ENCODE measurements around the gene CCDC152. TPM values are rescaled to one million over a fixed set of nuclear protein-coding genes. Genes with fewer than 3 reads are reported as not detected.

Gene CCDC152
- total RNA-seq, 1 experiment from 2014 or later, result not detected

- intact Hi-C loops (cut with micrococcal nuclease; ENCODE audit: unreplicated experiment), result no loop called here
- Mint-ChIP-seq H3K36me3 (ENCODE audit: insufficient read depth, unreplicated experiment) (no peaks in the 10 kb centered on the region), H3K9me3 (ENCODE audit: unreplicated experiment) (peaks cover 52% of the 10 kb centered on the region), H3K4me3 (ENCODE audit: unreplicated experiment) (no peak overlapping the region), H3K27me3 (ENCODE audit: insufficient read depth, unreplicated experiment) (no peaks in the 10 kb centered on the region), H3K27ac (ENCODE audit: unreplicated experiment) (no peak overlapping the region), H3K4me1 (ENCODE audit: low read depth, unreplicated experiment) (no peaks in the 10 kb centered on the region)
- CTCF ChIA-PET, result no interaction called here
- POLR2A ChIA-PET, result interaction anchor here (0.6 kb wide), 1 partner anchor 33 kb away, joined by 3 read pairs; no protein-coding TSS in a partner anchor
- TF ChIP-seq, protein P1, sequence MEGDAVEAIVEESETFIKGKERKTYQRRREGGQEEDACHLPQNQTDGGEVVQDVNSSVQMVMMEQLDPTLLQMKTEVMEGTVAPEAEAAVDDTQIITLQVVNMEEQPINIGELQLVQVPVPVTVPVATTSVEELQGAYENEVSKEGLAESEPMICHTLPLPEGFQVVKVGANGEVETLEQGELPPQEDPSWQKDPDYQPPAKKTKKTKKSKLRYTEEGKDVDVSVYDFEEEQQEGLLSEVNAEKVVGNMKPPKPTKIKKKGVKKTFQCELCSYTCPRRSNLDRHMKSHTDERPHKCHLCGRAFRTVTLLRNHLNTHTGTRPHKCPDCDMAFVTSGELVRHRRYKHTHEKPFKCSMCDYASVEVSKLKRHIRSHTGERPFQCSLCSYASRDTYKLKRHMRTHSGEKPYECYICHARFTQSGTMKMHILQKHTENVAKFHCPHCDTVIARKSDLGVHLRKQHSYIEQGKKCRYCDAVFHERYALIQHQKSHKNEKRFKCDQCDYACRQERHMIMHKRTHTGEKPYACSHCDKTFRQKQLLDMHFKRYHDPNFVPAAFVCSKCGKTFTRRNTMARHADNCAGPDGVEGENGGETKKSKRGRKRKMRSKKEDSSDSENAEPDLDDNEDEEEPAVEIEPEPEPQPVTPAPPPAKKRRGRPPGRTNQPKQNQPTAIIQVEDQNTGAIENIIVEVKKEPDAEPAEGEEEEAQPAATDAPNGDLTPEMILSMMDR (IDR thresholded peaks at IDR 0.05; ENCODE audit: insufficient read depth in 1 of 2, low read depth in 1 of 2, low read length in 1 of 2, severe bottlenecking in 1 of 2, unreplicated experiment in 1 of 2), result no peak
- Histone ChIP-seq H3K4me1 (no peaks in the 10 kb centered on the region), H3K9me3 (peaks cover 26% of the 10 kb centered on the region), H3K4me3 (ENCODE audit: low read depth, low read length) (no peak overlapping the region), H3K36me3 (ENCODE audit: control insufficient read depth, insufficient read depth, low read length) (no peaks in the 10 kb centered on the region), H3K27me3 (replicated peaks; ENCODE audit: control insufficient read depth, insufficient read depth, low read length) (no peaks in the 10 kb centered on the region)
- no TSS peak for BruUV-seq (replicated peaks)
- no peak for DNase-seq
Observed at GRCh38 chr5:42787073-42787472, 30.5 kb downstream of the CCDC152 start.

DNA sequence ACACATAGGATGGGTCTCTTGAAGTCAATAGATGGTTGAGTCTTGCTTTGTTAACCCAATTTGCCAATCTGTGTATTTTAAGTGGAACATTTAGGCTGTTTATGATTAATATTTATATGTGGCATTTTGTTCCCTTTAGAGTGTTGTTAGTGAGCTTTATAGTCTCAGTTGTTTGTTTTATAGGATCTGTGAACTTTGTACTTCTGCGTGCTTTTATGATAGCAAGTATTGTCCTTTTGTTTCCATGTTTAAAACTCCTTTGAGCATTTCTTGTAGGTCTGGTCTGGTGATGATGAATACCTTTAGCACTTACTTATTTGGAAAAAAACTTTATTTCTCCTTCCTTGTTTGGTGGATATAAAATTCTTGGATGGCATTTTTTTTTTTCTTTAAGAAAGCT, 31.2 kb downstream of the CCDC152 start:
- Mint-ChIP-seq H3K4me1 (ENCODE audit: low read depth, unreplicated experiment) (no peaks in the 10 kb centered on the region), H3K27me3 (ENCODE audit: insufficient read depth, unreplicated experiment) (no peaks in the 10 kb centered on the region), H3K27ac (ENCODE audit: unreplicated experiment) (no peak overlapping the region), H3K9me3 (ENCODE audit: unreplicated experiment) (peaks cover 52% of the 10 kb centered on the region), H3K4me3 (ENCODE audit: unreplicated experiment) (no peak overlapping the region), H3K36me3 (ENCODE audit: insufficient read depth, unreplicated experiment) (no peaks in the 10 kb centered on the region)
- Histone ChIP-seq H3K4me3 (ENCODE audit: low read depth, low read length) (no peak overlapping the region), H3K4me1 (no peaks in the 10 kb centered on the region), H3K36me3 (ENCODE audit: control insufficient read depth, insufficient read depth, low read length) (no peaks in the 10 kb centered on the region), H3K27me3 (replicated peaks; ENCODE audit: control insufficient read depth, insufficient read depth, low read length) (no peaks in the 10 kb centered on the region), H3K9me3 (peaks cover 29% of the 10 kb centered on the region)
- intact Hi-C loops (cut with micrococcal nuclease; ENCODE audit: unreplicated experiment), result no loop called here
- DNase-seq, result no peak
- POLR2A ChIA-PET, result interaction anchor here (0.6 kb wide), 1 partner anchor 34 kb away, joined by 3 read pairs; no protein-coding TSS in a partner anchor
- CTCF ChIA-PET, result no interaction called here
- TF ChIP-seq, protein P1 (IDR thresholded peaks at IDR 0.05; ENCODE audit: insufficient read depth in 1 of 2, low read depth in 1 of 2, low read length in 1 of 2, severe bottlenecking in 1 of 2, unreplicated experiment in 1 of 2), result no peak
- no TSS peak for BruUV-seq (replicated peaks)

DNA sequence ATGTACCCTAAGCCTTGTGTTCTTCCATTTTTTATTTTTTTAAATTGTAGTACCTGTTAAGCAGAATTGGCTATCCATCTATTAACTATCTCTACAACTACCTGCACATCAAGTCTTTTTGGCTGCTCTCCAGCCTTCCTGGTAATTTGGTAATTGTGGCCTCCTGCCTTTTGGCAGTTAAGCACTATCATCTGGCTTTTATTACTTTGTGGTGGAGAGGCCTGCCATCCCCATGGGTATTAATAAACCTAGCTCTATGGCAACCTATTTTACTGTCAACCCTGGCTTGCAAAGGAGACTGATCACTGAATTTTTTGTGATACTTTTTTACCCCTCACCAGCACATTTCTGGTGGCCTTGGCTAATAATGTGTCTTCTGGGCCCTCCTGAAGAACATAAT, 34.5 kb downstream of the CCDC152 start:
- peaks cover 29% of the 10 kb centered on the region for H3K9me3 ChIP-seq
- BruUV-seq (replicated peaks), result no TSS peak
- no peaks in the 10 kb centered on the region for H3K4me1 Mint-ChIP-seq (ENCODE audit: low read depth, unreplicated experiment)
- no peaks in the 10 kb centered on the region for H3K27me3 Mint-ChIP-seq (ENCODE audit: insufficient read depth, unreplicated experiment)
- intact Hi-C loops (cut with micrococcal nuclease; ENCODE audit: unreplicated experiment), result no loop called here
- no peaks in the 10 kb centered on the region for H3K36me3 ChIP-seq (ENCODE audit: control insufficient read depth, insufficient read depth, low read length)
- no peak overlapping the region for H3K4me3 Mint-ChIP-seq (ENCODE audit: unreplicated experiment)
- H3K4me3 ChIP-seq (ENCODE audit: low read depth, low read length), result no peak overlapping the region
- DNase-seq, result no peak
- TF ChIP-seq, protein P1 (IDR thresholded peaks at IDR 0.05; ENCODE audit: insufficient read depth in 1 of 2, low read depth in 1 of 2, low read length in 1 of 2, severe bottlenecking in 1 of 2, unreplicated experiment in 1 of 2), result no peak
- no peak overlapping the region for H3K27ac Mint-ChIP-seq (ENCODE audit: unreplicated experiment)
- no peaks in the 10 kb centered on the region for H3K4me1 ChIP-seq
- no peaks in the 10 kb centered on the region for H3K27me3 ChIP-seq (replicated peaks; ENCODE audit: control insufficient read depth, insufficient read depth, low read length)
- no peaks in the 10 kb centered on the region for H3K36me3 Mint-ChIP-seq (ENCODE audit: insufficient read depth, unreplicated experiment)
- CTCF ChIA-PET, result no interaction called here
- POLR2A ChIA-PET, result no interaction called here
- peaks cover 39% of the 10 kb centered on the region for H3K9me3 Mint-ChIP-seq (ENCODE audit: unreplicated experiment)

Measured in Caco-2 (cell line).